Naive thymus-derived CD8-positive, alpha-beta T cell (primary cell): ENCODE data around the gene SLC35A1. TPM values are rescaled to one million over a fixed set of nuclear protein-coding genes. Genes with fewer than 3 reads are reported as not detected.
"Not testable (repeated sequence)": the region's sequence is repeated elsewhere in the genome, so short reads cannot be mapped to it uniquely, and the experiment has no call there.

Source experiments
- ATAC-seq, 2 donors: fragments of 150-1000 bp; cut with Tn5 transposase in 1 of 2; sonication (Bioruptor Pico), chemical (Tn5 transposase) in 1 of 2; 1 replicate in 1 of 2; 2 replicates in 1 of 2; pipeline ENCODE4 v1.10.0; 2021; ENCODE audit warnings: mild to moderate bottlenecking in 2 of 2, moderate library complexity in 2 of 2
- POLR2A ChIA-PET: fragments of 350-600 bp; sonication (Branson Sonifier 250); formaldehyde crosslinking; loops from one replicate; lab custom pipeline; 2021; ENCODE audit warnings: antibody characterized with exemption; lab: Charles Lee
- DNase-seq, 10 donors: peaks; one replicate each; pipeline versions ENCODE4 v3.0.0 to v3.0.0-alpha.2; 2020 to 2022
- H3K27ac Mint-ChIP-seq, 10 donors: one replicate each; pipeline ENCODE4 v1.8.0; 2020 to 2022; ENCODE audit warnings: mild to moderate bottlenecking in 10 of 10, mixed read lengths in 10 of 10, moderate library complexity in 4 of 10, inconsistent platforms in 1 of 10
- H3K27me3 Mint-ChIP-seq, 5 donors: one replicate each; pipeline ENCODE4 v1.8.0; 2021 to 2022; ENCODE audit warnings: mixed read lengths in 5 of 5
- H3K36me3 Mint-ChIP-seq, 3 donors: one replicate each; pipeline ENCODE4 v1.8.0; 2020 to 2022; ENCODE audit warnings: mixed read lengths in 3 of 3, mild to moderate bottlenecking in 2 of 3, inconsistent platforms in 1 of 3
- H3K4me1 Mint-ChIP-seq, 4 donors: one replicate each; pipeline ENCODE4 v1.8.0; 2021 to 2022; ENCODE audit warnings: mixed read lengths in 4 of 4
- H3K4me3 Mint-ChIP-seq, 10 donors: one replicate each; pipeline ENCODE4 v1.8.0; 2020 to 2022; ENCODE audit warnings: mild to moderate bottlenecking in 10 of 10, mixed read lengths in 10 of 10, moderate library complexity in 6 of 10, inconsistent platforms in 1 of 10
- H3K9me3 Mint-ChIP-seq, 9 donors: one replicate each; pipeline ENCODE4 v1.8.0; 2020 to 2022; ENCODE audit warnings: mixed read lengths in 9 of 9, mild to moderate bottlenecking in 3 of 9, inconsistent platforms in 1 of 9, moderate library complexity in 1 of 9
- polyA plus RNA-seq, 3 donors: library from polyadenylated mRNA; unstranded; fragments of 300-500 nt; fragmentation: Illumina TruSeq; gene quantifications; one replicate each; pipeline ENCODE4 v1.2.3, GENCODE V29; 2021
- total RNA-seq, 8 experiments: library from RNA in 2 of 8; stranded (reverse) in 2 of 8; gene quantifications; one replicate each; pipeline ENCODE4 v1.2.3 and lab custom pipeline; 2021 to 2026

The SLC35A1 gene
- total and polyA plus RNA-seq, 5 experiments from 2014 or later = 21.3 to 27.7 (median 22.3) TPM

DNA sequence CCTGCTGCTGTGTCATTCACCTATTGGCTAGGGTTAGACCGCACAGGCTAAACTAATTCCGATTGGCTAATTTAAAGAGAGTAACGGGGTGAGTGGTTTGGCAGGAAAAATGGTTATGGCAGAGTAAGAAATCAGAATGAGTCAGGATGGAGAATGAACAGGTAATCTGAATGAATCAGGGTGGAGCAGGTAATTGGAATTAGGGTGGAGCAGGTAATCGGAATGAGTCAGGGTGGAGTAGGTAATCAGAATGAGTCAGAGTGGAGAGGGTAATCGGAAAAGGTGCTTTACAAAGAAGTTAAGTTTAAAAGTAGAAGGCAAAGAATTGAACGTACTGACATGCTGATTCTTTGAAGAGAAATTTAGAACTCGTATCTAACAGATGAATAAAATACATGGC lies 11.7 kb downstream of the SLC35A1 start:
- Mint-ChIP-seq H3K4me1 (peaks cover 0 to 12% (median 10%) of the 10 kb centered on the region in 4 donors), H3K36me3 (peaks cover 0 to 37% (median 15%) of the 10 kb centered on the region in 3 donors), H3K9me3 (no peaks in the 10 kb centered on the region), H3K27me3 (no peaks in the 10 kb centered on the region), H3K27ac (peak overlapping the region in 1 of 10 donors; percentile 20), H3K4me3 (no peak overlapping the region)
- no peak for ATAC-seq
- no peak for DNase-seq
- POLR2A ChIA-PET = no interaction called here

DNA sequence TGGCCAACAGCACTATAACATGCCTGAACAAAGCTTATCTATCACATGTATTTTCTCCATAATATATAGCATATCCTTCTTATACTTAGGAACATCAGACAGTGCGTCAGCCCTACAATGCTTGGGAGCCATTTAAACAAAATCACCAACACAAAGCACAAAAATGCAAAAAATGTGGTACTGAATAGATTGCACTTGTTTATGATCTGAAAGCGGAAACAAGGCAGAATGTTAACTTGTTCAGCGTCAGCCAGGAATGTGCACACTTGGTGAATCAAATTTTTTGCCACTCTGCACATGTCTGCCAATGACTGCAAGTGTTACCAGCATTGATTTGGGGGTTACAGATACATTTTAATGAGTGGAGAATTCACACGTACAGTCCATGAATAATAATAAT lies 14.8 kb downstream of the SLC35A1 start:
- H3K36me3 Mint-ChIP-seq = peaks cover 0 to 45% (median 20%) of the 10 kb centered on the region in 3 donors
- no peaks in the 10 kb centered on the region for H3K9me3 Mint-ChIP-seq
- no peak overlapping the region for H3K4me3 Mint-ChIP-seq
- peaks cover 0 to 12% (median 9%) of the 10 kb centered on the region in 4 donors for H3K4me1 Mint-ChIP-seq
- ATAC-seq = no peak
- POLR2A ChIA-PET = no interaction called here
- no peaks in the 10 kb centered on the region for H3K27me3 Mint-ChIP-seq
- no peak for DNase-seq
- no peak overlapping the region for H3K27ac Mint-ChIP-seq

DNA sequence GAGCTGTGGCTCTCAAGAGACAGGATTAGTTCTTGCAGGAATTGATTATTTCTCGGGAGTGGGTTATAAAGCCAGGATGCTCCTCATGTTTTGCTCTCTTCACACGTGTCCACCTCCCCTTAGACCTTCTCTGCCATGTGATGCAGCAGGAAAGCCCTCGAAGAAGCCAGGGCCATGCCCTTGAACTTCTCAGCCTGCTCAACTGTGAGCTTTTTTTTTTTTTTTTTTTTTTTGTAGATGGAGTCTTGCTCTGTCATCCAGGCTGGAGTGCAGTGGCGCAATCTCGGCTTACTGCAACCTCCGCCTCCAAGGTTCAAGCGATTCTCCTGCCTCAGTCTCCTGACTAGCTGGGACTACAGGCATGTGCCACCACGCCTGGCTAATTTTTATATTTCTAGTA lies 16.6 kb downstream of the SLC35A1 start:
- POLR2A ChIA-PET, H3K4me3 Mint-ChIP-seq, DNase-seq, H3K4me1 Mint-ChIP-seq, H3K9me3 Mint-ChIP-seq, H3K27me3 Mint-ChIP-seq, H3K27ac Mint-ChIP-seq, ATAC-seq: not testable (repeated sequence)
- H3K36me3 Mint-ChIP-seq = peaks cover 0 to 42% (median 19%) of the 10 kb centered on the region in 3 donors

DNA sequence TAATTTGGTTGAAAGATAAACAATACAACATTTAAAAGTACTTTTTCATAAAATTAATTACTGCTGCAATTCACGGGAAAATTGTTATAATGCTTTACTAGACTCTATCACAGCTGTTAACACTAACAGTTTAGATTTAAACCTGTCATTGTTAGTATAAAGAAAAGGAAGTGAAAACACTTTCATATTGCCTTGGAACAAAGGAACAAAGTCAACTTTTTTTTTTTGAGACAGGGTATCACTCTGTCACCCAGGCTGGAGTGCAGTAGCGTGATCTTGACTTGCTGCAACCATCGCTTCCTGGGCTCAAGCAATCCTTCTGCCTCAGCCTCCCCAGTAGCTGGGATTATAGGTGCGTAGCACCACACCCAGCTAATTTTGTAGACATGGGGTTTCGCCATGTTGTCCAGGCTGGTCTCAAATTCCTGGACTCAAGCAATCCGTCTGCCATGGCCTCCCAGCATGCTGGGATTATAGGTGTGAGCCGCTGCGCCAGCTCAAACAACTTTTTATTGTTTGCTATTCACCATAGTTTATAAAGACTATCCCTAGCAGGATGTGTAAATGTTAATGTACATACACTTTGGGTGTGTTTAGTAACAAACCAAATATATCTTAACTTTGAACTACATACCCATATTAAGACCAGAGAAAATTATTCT lies 22.1 kb downstream of the SLC35A1 start:
- Mint-ChIP-seq H3K27ac (no peak overlapping the region), H3K27me3 (no peaks in the 10 kb centered on the region), H3K36me3 (peaks cover 0 to 24% (median 10%) of the 10 kb centered on the region in 3 donors), H3K4me3 (no peak overlapping the region), H3K9me3 (no peaks in the 10 kb centered on the region), H3K4me1 (peaks cover 0 to 13% (median 6%) of the 10 kb centered on the region in 4 donors)
- POLR2A ChIA-PET = no interaction called here
- ATAC-seq (no peak), DNase-seq (no peak)

DNA sequence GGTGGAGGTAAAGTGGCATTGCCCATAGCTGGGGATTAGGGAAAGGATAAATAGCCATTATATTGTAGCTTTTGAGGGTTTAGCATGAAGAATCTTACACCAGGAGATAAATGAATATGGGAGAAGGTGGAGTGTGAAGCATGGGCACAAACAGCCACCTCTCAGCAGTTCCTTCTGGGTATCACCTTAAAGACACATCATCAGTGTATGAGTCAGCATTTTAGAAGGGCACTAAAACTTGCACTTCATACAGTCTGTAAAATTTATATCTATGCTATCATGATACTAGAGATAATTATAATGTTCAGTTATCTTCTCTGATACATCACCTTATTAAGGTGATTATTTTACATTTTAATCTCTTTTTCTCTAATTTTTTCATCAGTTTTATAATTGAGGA lies 25.3 kb downstream of the SLC35A1 start:
- Mint-ChIP-seq H3K4me3 (no peak overlapping the region), H3K36me3 (peaks cover 0 to 28% (median 1%) of the 10 kb centered on the region in 3 donors), H3K4me1 (peaks cover 0 to 13% (median 4%) of the 10 kb centered on the region in 4 donors), H3K27ac (no peak overlapping the region), H3K27me3 (no peaks in the 10 kb centered on the region), H3K9me3 (no peaks in the 10 kb centered on the region)
- POLR2A ChIA-PET = no interaction called here
- no peak for DNase-seq
- no peak for ATAC-seq

DNA sequence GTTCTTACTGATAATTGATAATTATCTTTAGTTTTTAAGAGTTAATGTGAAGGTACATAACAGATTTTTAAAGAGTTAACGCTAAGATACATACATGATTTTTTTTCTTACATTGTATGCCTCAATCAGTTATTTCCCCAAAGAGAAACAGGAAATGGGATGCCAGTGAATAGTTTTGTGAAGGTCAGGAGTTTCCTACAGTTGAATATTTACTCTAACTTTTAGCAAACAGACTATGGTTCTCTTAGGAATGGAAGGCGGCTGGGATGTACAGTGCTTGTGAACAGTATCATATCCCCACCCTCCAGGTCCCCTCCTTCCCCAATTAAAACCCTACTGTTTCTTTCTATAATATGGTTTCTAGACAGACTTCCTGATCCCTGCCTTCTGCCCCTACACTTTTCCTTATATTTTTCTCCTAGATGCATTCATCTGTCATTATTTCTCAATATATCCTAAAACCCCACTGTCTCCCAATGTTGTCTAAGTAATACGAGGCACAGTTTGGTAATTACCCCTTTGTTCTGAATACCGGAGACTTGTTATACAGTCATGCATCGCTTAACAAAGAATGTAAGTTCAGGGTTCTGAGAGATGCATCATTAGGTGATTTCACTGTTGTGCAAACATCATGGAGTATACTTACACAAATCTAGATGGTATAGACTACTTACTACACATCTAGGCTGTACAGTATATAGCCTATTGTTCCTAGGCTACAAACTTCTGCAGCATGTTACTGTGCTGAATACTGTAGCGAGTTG lies 29.2 kb downstream of the SLC35A1 start:
- POLR2A ChIA-PET = no interaction called here
- Mint-ChIP-seq H3K9me3 (no peaks in the 10 kb centered on the region), H3K4me3 (no peak overlapping the region), H3K27me3 (no peaks in the 10 kb centered on the region), H3K27ac (peak overlapping the region in 3 of 10 donors; percentile 11 to 26 (median 22)), H3K4me1 (peaks cover 0 to 7% (median 2%) of the 10 kb centered on the region in 4 donors), H3K36me3 (peaks cover 3 to 53% (median 5%) of the 10 kb centered on the region in 3 donors)
- DNase-seq (no peak), ATAC-seq (no peak)

DNA sequence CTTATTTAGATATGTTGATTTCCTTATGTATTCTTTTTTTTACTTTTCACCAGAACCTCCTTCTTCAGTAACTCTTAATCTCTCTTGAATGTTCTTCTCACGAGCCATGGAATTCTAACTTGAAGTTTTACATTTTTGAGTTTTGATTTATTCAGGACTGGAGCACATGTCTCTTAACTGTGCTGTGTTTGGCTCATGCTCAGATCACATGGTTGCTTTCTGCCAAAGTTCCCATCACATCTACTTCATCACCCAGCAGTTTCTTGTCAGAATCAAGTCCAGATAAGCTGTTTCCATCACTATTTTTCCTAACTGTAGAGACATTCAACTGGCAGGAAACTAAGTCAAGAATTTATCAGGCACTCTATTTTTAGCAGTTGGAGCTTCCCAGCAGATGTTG lies 31.7 kb downstream of the SLC35A1 start:
- Mint-ChIP-seq H3K27ac (peak overlapping the region in 7 of 10 donors; percentile 0 to 57 (median 14)), H3K4me3 (no peak overlapping the region), H3K4me1 (peaks cover 0 to 3% (median 1%) of the 10 kb centered on the region in 4 donors), H3K27me3 (no peaks in the 10 kb centered on the region), H3K36me3 (peaks cover 3 to 59% (median 5%) of the 10 kb centered on the region in 3 donors), H3K9me3 (no peaks in the 10 kb centered on the region)
- no peak for DNase-seq
- ATAC-seq = no peak
- POLR2A ChIA-PET = no interaction called here

DNA sequence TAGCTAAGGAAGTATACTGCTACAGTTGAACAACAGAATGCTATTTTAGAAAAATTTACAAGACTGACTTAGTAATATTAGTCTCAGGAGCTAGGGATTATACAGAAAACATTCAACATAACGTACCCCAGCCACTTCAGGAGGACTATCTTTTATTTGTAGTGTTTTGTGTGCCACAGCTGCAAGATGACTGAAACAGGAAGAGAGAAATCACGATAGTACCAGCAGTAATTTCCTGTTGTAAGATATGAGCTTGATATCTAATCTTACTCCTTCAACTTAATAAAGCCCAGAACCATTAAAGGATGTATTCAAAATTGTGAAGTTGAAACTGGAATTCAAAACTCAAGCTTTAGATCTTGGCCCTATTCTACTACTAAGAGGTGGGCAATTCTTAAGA lies 42.1 kb downstream of the SLC35A1 start:
- DNase-seq (no peak), ATAC-seq (no peak)
- H3K4me3 Mint-ChIP-seq = no peak overlapping the region
- H3K36me3 Mint-ChIP-seq = peaks cover 0 to 89% (median 21%) of the 10 kb centered on the region in 3 donors
- H3K27me3 Mint-ChIP-seq = no peaks in the 10 kb centered on the region
- H3K9me3 Mint-ChIP-seq = no peaks in the 10 kb centered on the region
- POLR2A ChIA-PET = no interaction called here
- H3K4me1 Mint-ChIP-seq = peaks cover 2 to 14% (median 8%) of the 10 kb centered on the region in 4 donors
- H3K27ac Mint-ChIP-seq = peak overlapping the region in 9 of 10 donors; percentile 19 to 87 (median 68)

DNA sequence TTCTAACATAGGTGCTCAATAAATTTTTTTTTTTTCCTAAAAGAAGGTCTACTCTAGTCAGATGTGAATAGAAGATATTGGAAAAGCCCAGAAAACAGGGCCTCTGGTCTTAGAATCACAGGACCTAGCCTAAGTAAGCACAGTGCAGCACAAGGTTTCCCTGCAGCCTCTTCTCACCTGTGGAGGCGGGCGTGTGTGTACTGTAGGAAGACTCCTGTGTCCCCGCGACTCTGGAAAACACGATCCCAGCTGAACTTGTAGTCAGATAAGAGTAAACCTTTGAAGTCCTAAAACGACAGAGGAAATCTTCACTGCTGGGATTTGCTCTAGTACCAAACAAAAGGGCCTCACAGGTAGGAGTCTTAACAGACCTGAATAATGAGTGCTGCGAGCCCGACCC lies 45.7 kb downstream of the SLC35A1 start:
- no peak for ATAC-seq
- peak overlapping the region in 2 of 10 donors; percentile 29 to 40 for H3K27ac Mint-ChIP-seq
- no peak overlapping the region for H3K4me3 Mint-ChIP-seq
- H3K27me3 Mint-ChIP-seq = no peaks in the 10 kb centered on the region
- DNase-seq = no peak
- POLR2A ChIA-PET = no interaction called here
- H3K9me3 Mint-ChIP-seq = no peaks in the 10 kb centered on the region
- peaks cover 0 to 85% (median 25%) of the 10 kb centered on the region in 3 donors for H3K36me3 Mint-ChIP-seq
- peaks cover 2 to 14% (median 8%) of the 10 kb centered on the region in 4 donors for H3K4me1 Mint-ChIP-seq

DNA sequence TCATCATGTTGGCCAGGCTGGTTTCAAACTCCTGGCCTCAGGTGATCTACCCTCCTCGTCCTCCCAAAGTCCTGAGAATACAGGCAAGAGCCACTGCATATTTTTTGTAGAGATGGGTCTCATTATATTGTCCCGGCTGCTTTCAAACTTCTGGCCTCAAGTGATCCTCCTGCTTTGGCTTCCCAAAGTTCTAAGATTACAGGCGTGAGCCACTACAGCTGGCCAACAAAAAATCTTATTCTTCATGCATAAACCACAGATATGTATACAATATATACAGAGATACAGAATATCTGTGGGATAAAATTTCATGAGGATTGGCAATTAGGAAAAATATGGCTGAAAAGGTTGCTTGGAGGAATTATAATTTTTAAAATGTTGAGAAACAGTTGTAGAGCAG lies 49.9 kb downstream of the SLC35A1 start:
- Mint-ChIP-seq H3K27me3 (no peaks in the 10 kb centered on the region), H3K9me3 (no peaks in the 10 kb centered on the region), H3K36me3 (peaks cover 5 to 77% (median 27%) of the 10 kb centered on the region in 3 donors), H3K4me3 (no peak overlapping the region), H3K27ac (peak overlapping the region in 2 of 10 donors; percentile 4 to 34), H3K4me1 (peaks cover 0 to 4% (median under 1%) of the 10 kb centered on the region in 4 donors)
- DNase-seq (no peak), ATAC-seq (no peak)
- POLR2A ChIA-PET = no interaction called here

DNA sequence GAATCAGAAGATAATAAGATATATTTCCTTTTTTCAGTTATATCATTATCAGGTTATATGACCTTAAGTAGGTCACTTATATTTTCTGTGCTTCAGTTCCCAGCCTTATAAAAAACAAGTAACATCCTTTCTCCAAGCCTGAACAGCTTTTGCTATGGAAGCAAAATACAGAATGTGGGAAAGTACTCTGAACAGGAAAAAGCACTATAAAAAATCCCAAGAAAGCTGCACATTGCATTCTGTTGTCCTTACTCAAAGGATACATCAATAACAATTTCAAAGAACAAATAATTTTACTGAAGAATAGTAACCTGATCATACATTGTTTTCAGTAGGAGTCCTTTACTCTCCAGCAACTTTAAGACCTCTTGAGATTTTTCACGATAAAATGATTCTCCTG lies 56.4 kb downstream of the SLC35A1 start:
- Mint-ChIP-seq H3K36me3 (peaks cover 6 to 65% (median 25%) of the 10 kb centered on the region in 3 donors), H3K27ac (peak overlapping the region in 7 of 10 donors; percentile 5 to 67 (median 50)), H3K27me3 (no peaks in the 10 kb centered on the region), H3K9me3 (no peaks in the 10 kb centered on the region), H3K4me1 (peaks cover 5 to 20% (median 10%) of the 10 kb centered on the region in 4 donors), H3K4me3 (no peak overlapping the region)
- POLR2A ChIA-PET = no interaction called here
- no peak for DNase-seq
- ATAC-seq = no peak

DNA sequence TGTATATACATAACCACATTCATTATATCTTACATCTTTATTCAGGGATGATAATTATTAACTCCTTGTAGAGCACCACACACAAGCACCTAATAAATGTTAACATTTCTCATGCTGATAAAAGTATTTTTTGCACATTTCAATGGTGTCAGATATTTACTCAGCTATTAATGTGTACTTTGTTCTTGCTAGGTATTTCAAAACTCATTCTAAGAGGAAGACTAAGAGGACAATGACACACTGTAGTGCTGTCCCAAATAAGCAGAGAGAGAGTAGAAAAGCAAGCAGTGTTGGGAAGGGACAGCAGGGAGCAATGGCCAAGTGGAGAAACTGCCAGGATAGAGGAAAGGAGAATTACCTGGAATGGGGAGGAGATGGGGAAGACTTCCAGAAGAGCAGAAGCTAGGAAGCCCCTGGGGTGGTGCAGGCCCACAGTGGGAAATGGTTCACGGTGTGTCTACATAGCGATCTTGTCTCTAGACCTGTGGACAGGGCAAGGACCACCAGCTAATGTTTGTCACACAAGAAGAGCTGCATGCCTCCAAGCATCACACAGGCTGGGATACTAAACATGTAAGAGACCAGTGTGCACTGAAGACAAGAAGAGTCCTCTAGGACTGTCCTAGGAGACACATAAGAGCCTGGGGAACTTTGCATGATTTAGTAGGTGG lies 61.7 kb downstream of the SLC35A1 start:
- Mint-ChIP-seq H3K4me3 (no peak overlapping the region), H3K27ac (peak overlapping the region in 5 of 10 donors; percentile 11 to 67 (median 28)), H3K4me1 (peaks cover 6 to 15% (median 9%) of the 10 kb centered on the region in 4 donors), H3K36me3 (peaks cover 4 to 51% (median 15%) of the 10 kb centered on the region in 3 donors), H3K9me3 (peaks cover 0 to 4% (median 0%) of the 10 kb centered on the region in 9 donors), H3K27me3 (no peaks in the 10 kb centered on the region)
- POLR2A ChIA-PET = interaction anchor here (0.6 kb wide), 1 partner anchor 140 kb away, joined by 3 read pairs; no protein-coding TSS in a partner anchor
- DNase-seq = no peak
- ATAC-seq = no peak
